Endothelial cell of umbilical vein (primary cell): ENCODE results near the gene FAM131B. TPM values are rescaled to one million over a fixed set of nuclear protein-coding genes. Genes with fewer than 3 reads are reported as not detected.

Experiments
- BruUV-seq: library from RNA; stranded (reverse); fragments of 400-500 nt; replicated peaks from 2 replicates; lab custom pipeline; 2021; lab: Mats Ljungman, UMichigan
- CTCF ChIA-PET: fragments of 300-600, 350-600 bp; sonication (Branson Sonifier 250); formaldehyde crosslinking; loops from one replicate; lab custom pipeline; 2021; ENCODE audit warnings: antibody characterized with exemption, inconsistent platforms; lab: Charles Lee
- POLR2A ChIA-PET: fragments of 300-600, 350-600 bp; sonication (Branson Sonifier 250); formaldehyde crosslinking; loops from one replicate; lab custom pipeline; 2021; ENCODE audit warnings: antibody characterized with exemption, inconsistent platforms; lab: Charles Lee
- DNase-seq: peaks from one replicate; pipeline ENCODE4 v3.0.0-alpha.2; 2011; ENCODE audit warnings: low read depth, low spot score
- FAIRE-seq: peaks from 2 replicates; lab custom pipeline; 2011; peaks lifted over from hg19 to GRCh38; lab: Jason Lieb, UNC
- H2AFZ ChIP-seq: 2 replicates; pipeline ENCODE4 v1.6.0; 2012; ENCODE audit warnings: low read depth, low read length, control low read depth, inconsistent platforms
- H3K27ac ChIP-seq: 2 replicates; pipeline ENCODE4 v1.5.1; 2011; ENCODE audit warnings: low read depth, mild to moderate bottlenecking, control low read depth, low read length, moderate library complexity; ENCODE audit not compliant: insufficient read depth
- H3K27me3 ChIP-seq, 2 experiments: 2 replicates each; pipeline versions ENCODE4 v1.6.0 to v1.6.1; 2011; ENCODE audit warnings: low read length in 2 of 2, mixed read lengths in 1 of 2; ENCODE audit not compliant: control insufficient read depth in 2 of 2, insufficient read depth in 2 of 2
- H3K36me3 ChIP-seq, 2 experiments: 2 replicates in 1 of 2; 3 replicates in 1 of 2; pipeline ENCODE4 v1.5.1; 2011; ENCODE audit warnings: low read length in 2 of 2, mild to moderate bottlenecking in 1 of 2, moderate library complexity in 1 of 2; ENCODE audit not compliant: control insufficient read depth in 2 of 2, insufficient read depth in 2 of 2; ENCODE audit errors: extremely low read depth in 1 of 2
- H3K4me1 ChIP-seq: 3 replicates; pipeline ENCODE4 v1.5.1; 2011; ENCODE audit warnings: mild to moderate bottlenecking, low read length; ENCODE audit not compliant: control insufficient read depth, insufficient read depth; ENCODE audit errors: extremely low read depth
- H3K4me2 ChIP-seq: 2 replicates; pipeline ENCODE4 v1.6.1; 2011; ENCODE audit warnings: low read length, control low read depth, mixed read lengths; ENCODE audit not compliant: insufficient read depth
- H3K4me3 ChIP-seq, 3 experiments: fragments of 200-600 bp in 1 of 3; sonication (generic), shearing (Covaris generic) in 1 of 3; replicated peaks in 1 of 3; 2 replicates each; pipeline ENCODE4 v1.5.1; 2011 to 2016; ENCODE audit warnings: control low read depth in 3 of 3, low read length in 3 of 3, mild to moderate bottlenecking in 2 of 3, inconsistent platforms in 1 of 3, low read depth in 1 of 3, moderate library complexity in 1 of 3; ENCODE audit not compliant: insufficient read depth in 1 of 3
- H3K79me2 ChIP-seq: 2 replicates; pipeline ENCODE4 v1.6.0; 2012; ENCODE audit warnings: low read length, inconsistent platforms; ENCODE audit not compliant: control insufficient read depth, insufficient read depth
- H3K9ac ChIP-seq: replicated peaks from 2 replicates; pipeline ENCODE3; 2011; ENCODE audit warnings: low read length, control low read depth; ENCODE audit not compliant: insufficient read depth; ENCODE audit errors: extremely low read depth
- H3K9me1 ChIP-seq: replicated peaks from 3 replicates; pipeline ENCODE4 v1.6.0; 2011; ENCODE audit warnings: mild to moderate bottlenecking, low read length; ENCODE audit not compliant: control insufficient read depth, insufficient read depth; ENCODE audit errors: extremely low read depth
- H3K9me3 ChIP-seq: replicated peaks from 2 replicates; pipeline ENCODE4 v1.5.1; 2012; ENCODE audit warnings: low read length, inconsistent platforms; ENCODE audit not compliant: control insufficient read depth, insufficient read depth
- H4K20me1 ChIP-seq: replicated peaks from 2 replicates; pipeline ENCODE3; 2011; ENCODE audit warnings: mild to moderate bottlenecking, low read length; ENCODE audit not compliant: control insufficient read depth, insufficient read depth; ENCODE audit errors: extremely low read depth
- CTCF ChIP-seq, 2 donors: IDR thresholded peaks; 1 replicate in 1 of 2; 2 replicates in 1 of 2; pipeline ENCODE4 v1.5.1; 2011; ENCODE audit warnings: low read length in 2 of 2, mild to moderate bottlenecking in 2 of 2, moderate library complexity in 2 of 2, control low read depth in 1 of 2, inconsistent platforms in 1 of 2, low read depth in 1 of 2; ENCODE audit not compliant: insufficient read depth in 1 of 2; ENCODE audit errors: extremely low read depth in 1 of 2
- GATA2 ChIP-seq: IDR thresholded peaks from 2 replicates; pipeline ENCODE4 v1.7.0; 2011; ENCODE audit warnings: low read depth, mild to moderate bottlenecking, moderate library complexity, mixed read lengths, low read length; ENCODE audit not compliant: insufficient read length, insufficient read depth
- JUN ChIP-seq: IDR thresholded peaks from 2 replicates; pipeline ENCODE4 v1.6.1; 2011; ENCODE audit warnings: borderline replicate concordance, low read depth; ENCODE audit not compliant: insufficient read length, insufficient read depth
- MAX ChIP-seq: IDR thresholded peaks from 2 replicates; pipeline ENCODE4 v1.6.1; 2011; ENCODE audit not compliant: insufficient read depth, insufficient read length
- POLR2A ChIP-seq: IDR thresholded peaks from 2 replicates; pipeline ENCODE4 v1.6.1; 2012; ENCODE audit warnings: low read depth, mild to moderate bottlenecking, control low read depth, low read length
- POLR2AphosphoS5 ChIP-seq: IDR thresholded peaks from 2 replicates; pipeline ENCODE4 v1.6.1; 2012; ENCODE audit warnings: low read depth, mild to moderate bottlenecking, control low read depth, low read length, moderate library complexity; ENCODE audit not compliant: insufficient read depth
- dilution Hi-C: fragments of 300-500 bp; cut with MboI; formaldehyde crosslinking; loops from one replicate; pipeline ENCODE4 v1.15.0; 2019; ENCODE audit warnings: low sequenced_read_pairs; ENCODE audit not compliant: extremely low pct_ligation_motif_present
- intact Hi-C: fragments of 100-400 bp; cut with micrococcal nuclease; formaldehyde crosslinking; loops from one replicate; pipeline ENCODE4 v1.10.0; 2022
- polyA plus RNA-seq, 4 experiments: library from polyadenylated mRNA; depleted of rRNA in 3 of 4; stranded (reverse) in 3 of 4; unstranded in 1 of 4; fragments of >200 nt; gene quantifications; 2 replicates each; pipeline versions ENCODE4 v1.2.1 to v1.2.3, GENCODE V29; 2011 to 2012; ENCODE audit warnings: missing spikeins in 1 of 4
- total RNA-seq: library from RNA; stranded (reverse); gene quantifications from 2 replicates; pipeline ENCODE4 v1.2.3, GENCODE V29; 2021

FAM131B gene
- total and polyA plus RNA-seq, 2 donors (not counting 3 experiments of a cell fraction or from before 2014, with no cell fraction given): 1.6 to 1.8 TPM

GRCh38 chr7:143308632-143309031, 53.9 kb downstream of the FAM131B start:
- intact Hi-C loops (loop anchor here (2.0 to 5.0 kb wide), 2 partner anchors 54 to 108 kb away; partner anchors contain the start of gene FAM131B), dilution Hi-C loops (no loop called here)
- Histone ChIP-seq H3K27ac (no peak overlapping the region), H3K9me1 (no peaks in the 10 kb centered on the region), H3K9ac (no peak overlapping the region), H3K27me3 (no peaks in the 10 kb centered on the region), H3K79me2 (no peaks in the 10 kb centered on the region), H3K4me1 (no peaks in the 10 kb centered on the region), H3K9me3 (no peaks in the 10 kb centered on the region), H3K4me3 (no peak overlapping the region), H3K36me3 (peaks cover 19 to 20% of the 10 kb centered on the region in 2 experiments), H4K20me1 (no peaks in the 10 kb centered on the region), H3K4me2 (no peak overlapping the region), H2AFZ (no peak overlapping the region)
- DNase-seq (no peak), FAIRE-seq (no peak)
- TF ChIP-seq POLR2A (no peak), MAX (no peak), JUN (no peak), GATA2 (no peak), CTCF (IDR thresholded peaks at IDR 0.05; ENCODE audit: extremely low read depth in 1 of 2, insufficient read depth in 1 of 2, low read depth in 1 of 2, low read length in 2 of 2) (no peak), POLR2AphosphoS5 (no peak)
- ChIA-PET CTCF (interaction anchor here (1.5 to 2.7 kb wide), 9 partner anchors 9 to 301 kb away, joined by 3 to 14 read pairs (median 6); no protein-coding TSS in a partner anchor), POLR2A (no interaction called here)
- no TSS peak for BruUV-seq
